Measurements from ENCODE around the gene LYRM4. TPM values are rescaled to one million over a fixed set of nuclear protein-coding genes. Genes with fewer than 3 reads are reported as not detected.
A peak's percentile ranks its signal among the peaks of the same experiment; 100 is the strongest.

Gene LYRM4
- total RNA-seq, 1 donor from 2014 or later: 8.3 TPM

DNA sequence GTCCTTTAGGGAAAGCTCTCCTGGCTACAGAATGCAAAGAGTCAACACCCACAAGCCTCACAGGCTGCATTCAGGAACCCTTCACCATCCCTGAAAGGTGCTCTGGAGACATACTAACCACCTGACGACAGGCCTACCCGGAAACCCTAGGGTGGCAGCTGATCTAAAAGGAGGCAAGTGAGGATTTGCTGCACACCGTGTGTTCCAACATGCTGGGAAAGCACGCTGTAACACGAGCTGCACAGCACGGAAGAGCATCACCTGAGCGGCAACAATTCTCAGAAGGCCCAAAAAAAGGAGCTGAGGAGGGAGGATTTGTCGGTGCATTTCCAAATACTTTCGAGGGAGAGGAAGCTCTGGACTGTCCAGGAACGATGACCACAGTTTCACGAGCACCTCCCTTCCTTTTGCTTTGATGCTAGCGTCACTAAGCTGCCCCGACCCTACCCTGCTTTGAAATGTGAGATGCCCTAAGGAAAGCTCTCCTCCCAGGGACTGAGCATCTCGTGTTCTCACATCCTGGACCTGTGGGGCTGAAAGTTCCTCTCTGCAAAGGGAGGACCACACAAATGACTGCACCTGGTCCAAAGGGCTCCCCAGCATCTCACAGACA lies 88.6 kb downstream of the LYRM4 start:
- peak; percentile 22 for DNase-seq

DNA sequence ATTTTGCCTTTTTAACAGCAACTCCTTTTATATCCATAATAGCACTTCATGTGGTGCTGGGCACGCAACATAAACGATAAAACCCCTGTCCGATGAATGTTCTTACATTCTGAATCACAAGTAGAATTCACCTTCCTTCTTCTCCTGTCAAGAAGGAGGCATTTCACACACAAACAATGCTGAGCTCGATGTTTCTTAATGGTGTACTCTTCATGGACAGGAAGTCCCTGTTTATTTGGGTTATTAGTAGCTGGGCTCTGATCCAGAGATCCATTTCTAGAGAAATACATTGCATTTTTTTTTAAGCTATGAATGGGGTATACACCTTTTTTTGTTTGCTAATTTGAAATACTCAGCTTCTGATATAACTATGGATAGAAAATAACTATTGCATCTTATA lies 93.2 kb downstream of the LYRM4 start:
- DNase-seq: no peak

DNA sequence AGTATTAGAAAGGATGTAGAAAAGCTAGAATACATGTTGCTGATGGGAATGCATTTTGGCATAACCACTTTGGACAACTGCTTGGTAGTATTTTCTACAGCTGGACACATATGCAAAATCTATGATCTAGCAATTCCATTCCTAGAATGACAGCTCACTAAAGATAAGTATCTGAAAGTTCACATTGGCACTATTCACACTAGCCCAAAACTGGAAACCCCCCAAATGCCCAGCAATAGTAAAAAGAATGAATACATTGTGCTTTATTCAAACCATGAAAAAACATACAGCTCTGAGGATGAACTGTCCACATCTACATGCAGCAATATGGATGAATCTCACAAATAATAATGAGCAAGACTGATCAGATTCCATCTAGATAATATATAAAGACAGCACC lies 96.7 kb downstream of the LYRM4 start:
- no peak for DNase-seq

DNA sequence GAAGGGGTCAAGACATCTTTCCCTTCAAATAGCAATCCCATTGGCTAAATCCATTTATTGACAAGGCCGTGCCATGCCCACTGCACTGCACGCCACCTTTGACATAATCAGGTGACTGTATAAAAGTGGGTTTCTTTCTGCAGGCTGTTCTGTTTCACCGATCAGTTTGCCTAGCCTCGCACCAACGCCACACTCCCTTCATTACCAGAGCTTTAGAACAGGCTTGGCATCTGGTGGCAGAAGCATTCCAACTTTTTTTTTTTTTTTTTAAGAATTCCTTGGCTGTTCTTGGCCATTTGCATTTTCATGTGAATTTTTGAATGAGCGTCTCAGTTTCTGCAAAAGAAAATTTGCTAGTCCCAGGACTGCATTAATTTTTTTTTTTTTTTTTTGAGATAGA lies 97.5 kb downstream of the LYRM4 start:
- no peak for DNase-seq

DNA sequence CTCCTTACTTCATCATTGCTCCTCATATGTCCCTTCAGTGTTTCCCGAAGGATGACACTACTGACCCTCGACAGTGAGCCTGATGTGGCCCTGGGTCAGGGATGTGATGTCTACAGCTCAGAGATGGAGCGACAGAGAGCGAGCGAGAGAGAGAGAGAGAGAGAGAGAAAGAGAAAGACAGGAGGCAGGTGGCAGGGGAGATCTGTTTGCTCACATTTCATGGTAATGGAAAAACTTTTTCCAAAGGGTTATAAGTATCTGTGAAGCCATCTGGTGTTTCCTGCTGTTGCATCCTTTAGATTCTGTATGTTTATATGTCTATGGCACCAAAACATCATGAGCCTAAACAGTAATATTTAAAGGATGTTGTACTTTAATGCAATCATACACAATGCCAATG lies 98.4 kb downstream of the LYRM4 start:
- DNase-seq: peak; percentile 16

DNA sequence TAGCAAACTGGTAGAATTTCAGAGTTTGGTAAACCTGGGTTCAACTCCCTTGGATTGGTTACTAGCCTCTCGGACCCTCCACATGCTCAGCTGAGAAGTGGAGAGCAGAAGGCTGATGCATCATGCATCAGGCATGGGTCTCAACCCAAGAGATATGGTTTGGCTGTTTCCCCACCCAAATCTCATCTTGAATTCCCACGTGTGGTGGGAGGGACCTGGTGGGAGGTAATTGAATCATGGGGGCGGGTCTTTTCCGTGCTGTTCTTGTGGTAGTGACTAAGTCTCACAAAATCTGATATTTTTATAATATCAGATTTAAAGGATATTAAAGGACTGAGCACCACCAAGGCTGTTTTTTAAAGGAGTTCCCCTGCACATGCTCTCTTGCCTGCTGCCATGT lies 100.5 kb downstream of the LYRM4 start:
- DNase-seq: no peak

DNA sequence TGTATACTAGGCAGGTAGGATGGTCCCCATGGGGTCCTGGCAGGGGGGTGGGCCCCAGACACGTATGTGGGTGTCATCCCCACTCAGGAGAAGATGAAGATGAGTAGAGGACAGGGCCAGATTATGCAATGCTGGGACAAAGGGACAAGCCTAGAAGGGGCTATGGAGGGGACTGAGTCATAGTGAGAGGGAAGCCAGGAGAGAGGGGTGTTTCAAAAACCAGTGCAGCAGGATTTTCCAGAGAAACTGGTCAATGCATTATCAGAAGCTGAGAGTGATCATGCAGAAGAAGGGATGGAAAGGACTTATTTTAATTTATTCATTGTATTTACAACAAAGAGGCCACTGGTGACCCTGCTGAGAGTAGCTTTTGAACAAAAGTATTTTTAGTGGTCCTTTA lies 101.6 kb downstream of the LYRM4 start:
- no peak for DNase-seq

DNA sequence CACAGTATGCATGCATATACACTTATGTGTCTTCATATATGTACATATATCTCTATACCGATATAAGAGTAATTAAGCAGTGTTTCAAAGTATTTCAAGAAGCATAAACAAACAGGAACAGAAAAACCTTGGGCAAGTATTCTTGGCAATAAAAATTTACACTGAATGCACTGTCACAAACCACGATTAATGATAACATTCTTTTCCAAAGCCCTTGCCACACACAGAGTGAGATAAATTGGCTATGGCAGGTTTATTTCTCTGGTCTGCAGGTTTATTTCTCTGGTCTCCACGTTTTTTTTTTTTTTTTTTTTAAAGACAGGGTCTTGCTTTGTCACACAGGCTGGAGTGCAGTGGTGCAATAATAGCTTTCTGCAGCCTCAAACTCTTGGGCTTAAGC lies 102.6 kb downstream of the LYRM4 start:
- no peak for DNase-seq

DNA sequence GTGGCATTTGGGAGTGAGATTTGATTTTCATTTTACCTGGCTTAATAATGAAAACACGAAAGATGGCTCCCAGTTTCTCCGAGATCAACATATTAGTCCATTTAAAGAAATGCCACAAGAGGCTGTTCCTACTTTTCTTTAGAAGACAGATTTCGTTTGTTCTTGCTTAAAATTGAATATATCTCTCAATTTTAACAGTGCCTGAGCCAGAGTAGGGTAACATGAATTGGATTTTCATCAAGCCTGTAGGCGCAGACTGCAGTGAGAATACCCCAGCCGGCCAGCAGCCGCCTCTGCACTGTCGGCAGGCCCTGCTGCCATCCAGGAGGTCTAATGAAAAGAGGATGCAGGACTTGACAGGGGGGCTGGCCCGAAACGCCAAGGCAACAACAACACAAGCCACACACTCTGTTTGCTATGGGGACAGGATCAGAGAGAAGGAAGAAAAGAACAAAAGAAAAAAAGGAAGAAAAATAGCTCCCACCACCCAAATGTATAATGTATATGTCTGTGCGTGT lies 103.1 kb downstream of the LYRM4 start:
- no peak for DNase-seq

DNA sequence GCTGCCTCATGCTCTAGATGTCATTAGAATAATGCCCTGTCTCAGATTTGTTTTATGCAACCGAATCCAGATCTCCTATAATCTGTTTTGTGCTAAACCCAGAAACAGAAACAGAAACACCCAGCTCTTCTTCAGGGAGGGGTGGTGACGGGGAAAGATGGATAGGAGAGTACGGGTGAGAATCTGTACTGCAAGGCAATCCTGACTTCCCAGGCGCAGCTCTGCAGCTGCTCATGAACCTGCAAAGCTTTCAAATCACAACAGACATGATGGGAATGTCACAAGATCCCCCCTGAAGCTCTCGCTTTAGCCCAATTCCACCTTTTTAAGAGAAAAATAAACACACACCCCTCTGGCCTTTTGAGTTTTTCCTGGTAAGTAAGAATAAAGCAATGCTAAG lies 104.1 kb downstream of the LYRM4 start:
- DNase-seq: no peak

DNA sequence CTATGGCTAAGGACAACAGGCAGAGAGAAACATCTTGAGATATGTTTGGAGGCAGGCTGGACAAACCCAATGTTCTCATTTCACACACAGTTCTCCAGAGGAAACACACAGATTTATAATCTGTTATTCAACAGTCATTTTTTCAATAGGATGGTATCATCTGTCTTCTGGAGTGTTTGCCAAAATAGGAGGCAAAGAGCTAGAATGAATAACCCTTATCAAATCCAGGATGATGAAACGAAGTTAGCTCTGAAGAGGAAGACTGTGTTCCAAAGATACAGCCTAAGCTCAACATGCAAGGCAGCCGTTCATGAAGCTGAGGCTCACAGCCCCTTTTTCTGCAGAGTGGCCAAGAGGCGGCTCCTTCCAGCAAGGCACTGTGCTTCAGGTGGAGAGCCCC lies 104.8 kb downstream of the LYRM4 start:
- DNase-seq: no peak

DNA sequence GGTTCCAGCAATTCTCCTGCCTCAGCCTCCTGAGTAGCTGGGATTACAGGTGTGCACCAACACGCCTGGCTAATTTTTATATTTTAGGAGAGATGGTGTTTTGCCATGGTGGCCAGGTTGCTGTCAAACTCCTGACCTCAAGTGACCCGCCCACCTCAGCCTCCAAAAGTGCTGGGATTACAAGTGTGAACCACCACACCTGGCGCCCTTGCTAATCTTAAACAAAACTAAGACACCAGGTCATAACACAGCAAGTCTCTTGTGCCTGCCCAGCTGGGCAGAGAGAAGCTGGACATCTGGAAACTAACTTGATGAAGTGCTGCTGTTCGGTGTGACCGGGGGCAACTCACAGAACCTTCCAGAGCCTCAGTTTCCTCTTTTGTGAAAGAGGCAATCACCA lies 107.6 kb downstream of the LYRM4 start:
- DNase-seq: no peak

DNA sequence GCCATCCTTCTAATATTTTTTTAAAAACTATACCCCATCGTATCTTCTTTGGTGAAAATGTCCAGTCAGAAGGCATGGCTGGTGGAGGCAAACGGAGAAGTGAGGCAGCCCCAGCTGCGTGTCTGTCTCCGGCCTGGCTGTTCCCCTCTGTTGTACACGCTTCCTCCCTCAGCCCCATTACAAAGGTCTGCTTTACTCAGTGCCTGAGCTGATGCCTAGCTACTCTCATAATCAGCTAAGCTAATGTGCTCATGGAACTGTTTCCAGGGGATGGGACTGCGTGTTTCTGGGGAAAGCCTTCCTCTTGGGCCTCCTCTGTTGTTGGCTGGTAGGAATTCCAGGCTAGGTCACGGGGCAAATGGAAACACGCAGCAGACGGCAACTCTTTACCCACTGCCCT lies 108.3 kb downstream of the LYRM4 start:
- DNase-seq: no peak

DNA sequence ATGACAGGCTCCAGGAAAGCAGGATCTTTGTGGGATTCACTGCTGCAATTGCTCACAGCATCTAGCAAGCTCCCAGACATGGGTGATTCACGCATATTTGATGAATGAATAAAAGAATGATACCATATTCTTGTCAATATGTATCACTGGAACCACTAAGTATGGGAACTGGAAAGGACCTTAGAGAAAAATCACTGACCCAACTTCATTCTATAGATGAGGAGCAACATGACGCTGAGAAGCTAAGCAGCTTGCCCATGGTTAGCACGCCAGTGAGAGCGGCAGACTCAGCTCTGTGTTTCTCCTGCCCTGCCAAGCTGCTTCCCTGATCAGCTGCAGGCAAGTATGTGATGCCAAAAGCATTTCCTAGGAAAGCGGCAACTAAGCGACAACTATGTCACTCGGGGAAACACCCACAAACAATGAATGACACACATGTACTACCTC lies 108.8 kb downstream of the LYRM4 start:
- DNase-seq: no peak

DNA sequence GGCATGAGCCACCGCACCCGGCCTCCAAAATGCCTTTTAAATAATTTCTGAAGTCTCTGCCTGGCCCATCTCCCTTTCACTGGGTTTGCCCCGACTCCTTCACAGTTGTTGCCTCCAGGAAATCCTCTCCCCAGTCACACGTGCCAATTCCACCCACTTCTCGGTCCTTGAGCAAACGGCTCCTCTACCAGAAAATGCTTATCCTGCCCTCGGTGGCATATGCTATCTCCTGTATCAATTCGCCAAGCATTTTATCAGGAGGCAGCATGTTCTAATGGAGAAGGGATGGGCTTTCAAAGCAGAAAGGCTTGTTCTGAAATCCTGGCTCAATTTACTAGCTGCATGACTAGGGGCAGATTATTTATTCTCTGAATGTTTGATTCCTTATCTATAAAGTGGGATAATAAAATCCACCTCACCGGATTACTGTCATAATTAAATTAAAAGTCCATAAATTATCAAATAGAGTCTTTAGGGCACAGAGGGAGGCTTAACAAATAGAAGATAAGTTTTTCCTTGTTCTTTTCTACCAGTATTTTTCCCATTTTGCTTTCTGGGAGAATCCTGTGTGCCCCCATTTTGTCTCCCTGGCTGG lies 109.3 kb downstream of the LYRM4 start:
- no peak for DNase-seq

DNA sequence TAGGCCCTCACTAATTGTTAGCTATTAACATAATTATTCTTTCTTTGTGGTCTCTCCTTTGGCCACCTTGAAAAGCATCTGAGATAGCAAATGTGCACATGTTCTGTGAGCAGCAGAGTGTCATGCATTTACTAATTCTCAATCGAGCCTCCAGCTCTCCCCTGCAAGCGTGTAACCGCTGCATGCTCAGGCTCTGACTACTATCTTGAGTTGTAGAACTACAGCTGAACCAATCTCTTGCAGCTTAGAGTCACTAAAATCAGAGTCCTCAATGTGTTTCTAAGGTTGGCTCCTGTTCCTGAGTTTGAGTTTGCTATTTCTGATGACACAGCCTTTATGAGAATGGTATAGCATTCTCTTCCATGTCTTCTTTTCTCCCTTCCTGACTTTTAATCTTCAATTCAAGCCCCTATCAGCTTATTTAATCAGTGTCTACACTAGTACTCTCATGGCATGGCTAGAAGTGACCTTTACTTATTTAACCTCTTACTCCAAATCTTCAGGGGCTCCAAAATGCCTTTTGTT lies 110.1 kb downstream of the LYRM4 start:
- DNase-seq: no peak

DNA sequence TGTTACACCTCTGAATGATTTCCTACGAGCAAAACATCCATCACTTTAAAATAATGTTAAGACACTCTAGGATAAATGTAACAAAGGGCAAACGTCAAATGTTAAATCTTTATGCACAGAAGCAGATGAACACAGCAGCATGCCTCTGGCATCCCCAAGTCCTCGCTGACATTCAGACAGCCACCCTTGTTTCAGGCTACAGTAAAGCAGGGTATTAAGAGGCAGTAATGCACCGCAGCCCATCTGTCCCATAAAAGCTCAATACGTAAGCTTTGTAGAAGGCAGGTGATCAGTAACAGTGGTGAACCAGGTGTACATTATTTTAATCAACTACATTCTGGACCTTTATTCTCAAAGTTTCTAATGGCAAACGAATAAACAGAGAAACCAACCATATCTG lies 110.9 kb downstream of the LYRM4 start:
- DNase-seq: no peak

DNA sequence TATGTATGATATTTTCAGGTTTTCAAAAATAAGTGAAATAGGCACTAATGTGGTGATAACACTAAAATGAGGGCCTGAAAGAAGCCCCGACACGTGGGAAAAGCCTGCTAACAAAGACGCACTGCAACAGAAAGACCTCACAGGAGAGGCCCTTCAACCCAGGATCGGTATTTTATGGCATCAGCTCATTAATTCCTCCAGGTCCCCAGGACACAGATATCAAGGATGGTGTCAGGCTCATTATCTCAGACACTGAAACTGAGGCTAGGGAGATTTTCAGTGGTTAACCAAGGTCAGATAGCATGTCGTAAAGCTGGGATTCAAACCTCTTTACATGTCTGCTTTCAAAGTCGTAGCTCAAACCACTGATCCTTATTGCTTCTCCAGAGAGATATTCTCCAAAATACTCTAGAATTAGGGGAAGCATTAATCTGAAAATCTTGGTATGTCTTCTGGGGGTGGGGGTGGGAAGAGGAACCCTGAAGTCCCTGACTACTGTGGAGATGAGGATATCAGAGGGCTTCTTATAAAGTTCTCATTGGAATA lies 111.5 kb downstream of the LYRM4 start:
- DNase-seq: no peak

DNA sequence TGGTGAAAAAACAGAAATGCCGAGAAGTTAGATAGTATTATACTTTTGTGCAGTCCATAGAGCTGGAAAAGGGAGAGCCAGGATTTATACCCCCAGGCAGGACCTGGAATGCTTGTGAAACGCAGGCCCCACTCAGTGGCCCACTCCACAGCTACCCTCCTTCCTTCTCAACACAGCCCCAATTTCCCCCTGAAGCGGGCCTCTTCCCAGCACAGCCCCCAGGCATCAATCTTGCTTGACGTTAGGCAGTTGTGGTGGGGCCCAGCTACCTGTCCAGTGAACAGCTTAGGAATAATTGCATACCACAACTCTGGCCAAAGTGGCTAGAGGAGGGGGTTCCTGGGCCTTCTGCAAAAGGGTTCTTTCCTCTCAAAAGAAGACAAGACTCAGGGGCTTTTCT lies 114.4 kb downstream of the LYRM4 start:
- no peak for DNase-seq

DNA sequence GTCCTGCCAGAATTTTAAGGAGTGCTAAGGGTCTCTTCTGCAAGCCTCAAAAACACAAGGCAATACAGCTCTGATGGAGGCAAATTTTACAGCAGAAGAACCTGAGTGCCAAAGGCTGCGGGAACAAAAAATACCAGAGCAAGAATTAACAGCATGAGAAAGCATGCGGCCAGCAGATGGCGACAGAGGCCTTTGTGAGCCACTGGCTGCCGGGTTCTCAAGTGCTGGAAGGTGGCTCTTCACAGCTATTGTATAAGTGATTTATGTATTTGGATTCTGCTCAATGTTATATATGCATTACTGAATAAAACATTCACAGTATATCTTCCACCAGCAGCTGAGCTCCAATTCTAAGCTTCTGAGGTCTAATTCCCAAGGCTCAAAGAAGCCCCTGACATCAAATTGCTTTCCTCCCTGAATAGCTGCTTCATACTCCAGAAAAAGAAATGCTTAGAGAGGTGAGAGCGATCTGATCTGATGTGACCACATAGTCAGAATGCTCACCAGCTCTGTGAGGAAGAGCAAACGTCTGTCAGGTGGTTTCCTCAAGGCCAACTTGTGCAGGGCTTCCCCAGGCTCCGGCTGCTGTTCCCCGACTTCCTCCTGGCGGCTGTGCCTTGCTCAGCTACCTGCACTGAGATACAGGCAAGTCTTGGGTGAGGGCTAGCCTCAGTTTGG lies 117.0 kb downstream of the LYRM4 start:
- peak; percentile 94 for DNase-seq

DNA sequence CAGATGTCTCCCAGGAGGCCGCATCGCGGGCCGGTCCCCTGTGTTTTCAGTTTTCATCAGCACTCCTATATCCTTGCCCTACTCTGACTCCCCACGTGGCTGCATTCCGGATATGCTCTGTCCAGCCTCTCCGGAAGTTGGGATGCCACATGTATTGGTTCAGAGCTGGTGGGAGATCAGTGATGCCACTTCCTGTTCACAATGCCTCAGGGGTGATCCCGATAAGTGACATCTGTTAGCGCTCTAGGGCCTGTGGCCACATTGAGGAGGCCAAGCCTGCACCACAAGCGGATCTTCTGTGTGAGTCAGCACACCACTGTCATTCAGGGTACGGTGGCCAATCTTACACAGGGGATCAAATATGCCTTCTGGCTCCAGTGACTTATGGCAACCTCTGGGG lies 117.8 kb downstream of the LYRM4 start:
- DNase-seq: no peak

DNA sequence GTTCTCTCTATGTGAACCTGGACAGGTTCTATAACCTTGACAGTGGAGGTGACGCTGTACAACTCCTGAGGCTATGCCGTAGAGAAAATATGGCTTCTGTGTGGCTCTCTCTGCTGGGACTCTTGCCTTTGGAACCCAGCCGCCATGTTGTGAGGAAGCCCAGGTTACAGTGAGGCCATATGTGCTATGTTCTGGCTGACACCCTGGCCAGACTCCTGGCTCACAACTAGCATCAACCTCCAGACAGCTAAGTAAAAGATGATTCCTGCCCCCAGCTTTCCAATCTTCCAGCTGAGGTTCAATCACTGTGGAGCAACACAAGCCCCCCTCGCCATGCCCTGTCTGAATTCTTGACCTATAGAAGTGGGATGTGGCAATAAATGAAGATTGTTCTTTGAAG lies 118.6 kb downstream of the LYRM4 start:
- no peak for DNase-seq

DNA sequence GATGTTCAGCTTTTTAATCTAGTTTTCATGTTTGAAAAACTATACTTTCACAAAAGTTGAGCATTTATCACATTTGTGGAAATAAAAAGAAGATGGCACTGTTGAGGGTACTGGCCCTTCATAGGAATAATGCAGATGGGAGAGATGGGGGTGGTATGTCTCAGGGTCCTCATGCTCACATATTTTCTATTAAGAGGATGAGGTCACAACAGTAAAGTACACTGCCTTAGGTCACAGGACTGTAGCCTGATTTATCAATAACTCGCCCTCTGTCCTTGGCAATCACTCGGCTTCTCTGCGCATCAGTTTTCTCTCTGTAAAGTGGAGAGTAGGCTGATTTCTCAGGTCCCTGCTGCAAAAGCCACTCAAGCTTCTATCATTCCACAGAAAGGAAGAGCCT lies 119.7 kb downstream of the LYRM4 start:
- no peak for DNase-seq

All from tongue (tissue), 2 donors.